ENCODE measurements around the gene GGT6.

DNA sequence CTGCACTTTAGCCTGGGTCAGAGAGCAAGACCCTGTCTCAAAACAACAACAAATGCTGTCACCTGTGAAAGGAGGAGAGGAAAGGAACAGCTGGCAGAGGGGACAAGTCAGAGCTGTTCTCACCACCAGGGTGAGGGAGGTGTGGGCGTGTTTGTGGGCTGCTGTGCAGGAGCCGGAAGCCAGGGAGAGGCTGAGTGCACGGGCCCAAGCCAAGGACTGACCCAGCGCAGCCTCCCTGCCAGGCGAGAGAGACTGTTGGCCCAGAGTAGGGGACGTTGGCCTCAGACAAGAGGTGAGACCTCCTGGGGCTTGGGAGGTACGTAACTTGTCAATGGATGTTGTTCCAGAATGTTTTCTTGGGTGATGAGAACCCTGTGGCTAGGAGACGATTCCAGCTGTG is 51.0 kb downstream of the GGT6 start:
- no peak for TF ChIP-seq POLR2A (IDR thresholded peaks at IDR 0.05)
- TF ChIP-seq, protein P1, sequence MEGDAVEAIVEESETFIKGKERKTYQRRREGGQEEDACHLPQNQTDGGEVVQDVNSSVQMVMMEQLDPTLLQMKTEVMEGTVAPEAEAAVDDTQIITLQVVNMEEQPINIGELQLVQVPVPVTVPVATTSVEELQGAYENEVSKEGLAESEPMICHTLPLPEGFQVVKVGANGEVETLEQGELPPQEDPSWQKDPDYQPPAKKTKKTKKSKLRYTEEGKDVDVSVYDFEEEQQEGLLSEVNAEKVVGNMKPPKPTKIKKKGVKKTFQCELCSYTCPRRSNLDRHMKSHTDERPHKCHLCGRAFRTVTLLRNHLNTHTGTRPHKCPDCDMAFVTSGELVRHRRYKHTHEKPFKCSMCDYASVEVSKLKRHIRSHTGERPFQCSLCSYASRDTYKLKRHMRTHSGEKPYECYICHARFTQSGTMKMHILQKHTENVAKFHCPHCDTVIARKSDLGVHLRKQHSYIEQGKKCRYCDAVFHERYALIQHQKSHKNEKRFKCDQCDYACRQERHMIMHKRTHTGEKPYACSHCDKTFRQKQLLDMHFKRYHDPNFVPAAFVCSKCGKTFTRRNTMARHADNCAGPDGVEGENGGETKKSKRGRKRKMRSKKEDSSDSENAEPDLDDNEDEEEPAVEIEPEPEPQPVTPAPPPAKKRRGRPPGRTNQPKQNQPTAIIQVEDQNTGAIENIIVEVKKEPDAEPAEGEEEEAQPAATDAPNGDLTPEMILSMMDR (IDR thresholded peaks at IDR 0.05), result no peak
